Erythroblast (primary cell): Measurements from ENCODE around the gene CNOT6.

ENCODE experiments used
- GATA1 ChIP-seq: IDR thresholded peaks from 2 replicates; pipeline ENCODE4 v1.6.1; 2011; ENCODE audit warnings: low read depth, mild to moderate bottlenecking, control low read depth, low read length, moderate library complexity
- POLR2A ChIP-seq: IDR thresholded peaks from 2 replicates; pipeline ENCODE4 v1.6.1; 2011; ENCODE audit warnings: mild to moderate bottlenecking, low read length

DNA sequence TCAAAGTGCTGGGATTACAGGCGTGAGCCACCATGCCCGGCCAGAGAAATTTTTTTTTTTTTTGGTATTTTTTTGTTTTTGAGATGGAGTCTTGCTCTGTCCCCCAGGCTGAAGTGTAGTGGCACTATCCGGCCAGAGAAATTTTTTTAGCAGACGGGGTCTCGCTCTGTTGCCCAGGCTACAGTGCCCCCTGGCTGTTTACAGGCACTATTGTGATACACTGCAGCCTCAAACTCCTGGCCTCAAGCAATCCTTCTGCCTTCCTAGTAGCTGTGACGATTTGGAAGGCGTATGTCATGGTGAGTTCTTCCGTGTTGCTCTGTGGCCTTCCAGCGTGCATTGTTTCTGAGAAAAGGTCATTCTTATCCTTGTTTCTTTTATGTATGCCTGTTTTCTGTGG is 47.5 kb downstream of the CNOT6 start:
- TF ChIP-seq POLR2A (no peak), GATA1 (no peak)
